RWPE1 (cell line): ENCODE measurements around the gene CSNK1G2.

Experiments used
- CTCF ChIA-PET: fragments of 350-600 bp; sonication (Branson Sonifier 250); formaldehyde crosslinking; extraction: SDS; loops from one replicate; lab custom pipeline; 2021; lab: Yijun Ruan, JAX
- POLR2A ChIA-PET: fragments of 400-600 bp; formaldehyde crosslinking; extraction: SDS; loops from one replicate; lab custom pipeline; 2020; ENCODE audit warnings: antibody characterized with exemption; ENCODE audit not compliant: low non-redundant PET; lab: Yijun Ruan, JAX
- DNase-seq: peaks from one replicate; pipeline ENCODE4 v3.0.0; 2012; ENCODE audit warnings: low spot score
- H3K27ac ChIP-seq: fragments of 450-650 bp; 2 replicates; pipeline ENCODE4 v1.5.1; 2017
- TF ChIP-seq, protein P1 (sequence below): fragments of 450-650 bp; conservative IDR thresholded peaks from 2 replicates; pipeline ENCODE4 v1.5.1; 2017; ENCODE audit warnings: low read depth, mild to moderate bottlenecking

Gene CSNK1G2

GRCh38 chr19:2003874-2004273 lies 62.9 kb downstream of the CSNK1G2 start:
- H3K27ac ChIP-seq = no peak overlapping the region
- ChIA-PET POLR2A (no interaction called here), CTCF (interaction anchor here (0.7 kb wide), 1 partner anchor 53 kb away, joined by 4 read pairs; no protein-coding TSS in a partner anchor)
- DNase-seq = no peak
- TF ChIP-seq, protein P1, sequence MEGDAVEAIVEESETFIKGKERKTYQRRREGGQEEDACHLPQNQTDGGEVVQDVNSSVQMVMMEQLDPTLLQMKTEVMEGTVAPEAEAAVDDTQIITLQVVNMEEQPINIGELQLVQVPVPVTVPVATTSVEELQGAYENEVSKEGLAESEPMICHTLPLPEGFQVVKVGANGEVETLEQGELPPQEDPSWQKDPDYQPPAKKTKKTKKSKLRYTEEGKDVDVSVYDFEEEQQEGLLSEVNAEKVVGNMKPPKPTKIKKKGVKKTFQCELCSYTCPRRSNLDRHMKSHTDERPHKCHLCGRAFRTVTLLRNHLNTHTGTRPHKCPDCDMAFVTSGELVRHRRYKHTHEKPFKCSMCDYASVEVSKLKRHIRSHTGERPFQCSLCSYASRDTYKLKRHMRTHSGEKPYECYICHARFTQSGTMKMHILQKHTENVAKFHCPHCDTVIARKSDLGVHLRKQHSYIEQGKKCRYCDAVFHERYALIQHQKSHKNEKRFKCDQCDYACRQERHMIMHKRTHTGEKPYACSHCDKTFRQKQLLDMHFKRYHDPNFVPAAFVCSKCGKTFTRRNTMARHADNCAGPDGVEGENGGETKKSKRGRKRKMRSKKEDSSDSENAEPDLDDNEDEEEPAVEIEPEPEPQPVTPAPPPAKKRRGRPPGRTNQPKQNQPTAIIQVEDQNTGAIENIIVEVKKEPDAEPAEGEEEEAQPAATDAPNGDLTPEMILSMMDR = no peak

DNA sequence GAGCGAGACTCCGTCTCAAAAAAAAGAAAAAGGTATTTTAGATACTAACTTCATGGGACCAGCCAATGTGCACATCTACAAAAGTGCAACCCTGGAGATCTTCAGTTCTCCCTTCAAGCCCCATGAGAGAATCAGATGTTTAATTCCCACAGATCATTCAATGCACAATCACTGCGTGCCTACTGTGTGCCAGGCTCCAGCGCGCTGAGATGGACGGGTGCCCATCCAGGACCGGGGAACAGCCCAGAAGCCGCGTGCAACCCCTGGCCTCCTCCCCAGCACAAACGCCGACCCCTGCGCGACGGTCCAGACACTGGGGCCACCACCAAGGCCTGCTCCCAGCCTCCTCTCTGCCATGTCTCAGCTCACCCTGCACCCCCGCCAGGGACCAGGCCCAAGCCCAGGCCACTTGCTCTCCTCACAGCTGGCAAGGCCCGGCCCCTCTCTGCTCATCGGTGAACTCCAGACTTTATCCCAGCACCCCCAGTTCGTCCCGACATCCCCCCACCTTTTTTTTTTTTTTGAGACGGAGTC lies 69.2 kb downstream of the CSNK1G2 start:
- DNase-seq = no peak
- POLR2A ChIA-PET = no interaction called here
- CTCF ChIA-PET = interaction anchor here (0.6 kb wide), 1 partner anchor 75 kb away, joined by 6 read pairs; no protein-coding TSS in a partner anchor
- TF ChIP-seq, protein P1 = no peak
- H3K27ac ChIP-seq = no peak overlapping the region

DNA sequence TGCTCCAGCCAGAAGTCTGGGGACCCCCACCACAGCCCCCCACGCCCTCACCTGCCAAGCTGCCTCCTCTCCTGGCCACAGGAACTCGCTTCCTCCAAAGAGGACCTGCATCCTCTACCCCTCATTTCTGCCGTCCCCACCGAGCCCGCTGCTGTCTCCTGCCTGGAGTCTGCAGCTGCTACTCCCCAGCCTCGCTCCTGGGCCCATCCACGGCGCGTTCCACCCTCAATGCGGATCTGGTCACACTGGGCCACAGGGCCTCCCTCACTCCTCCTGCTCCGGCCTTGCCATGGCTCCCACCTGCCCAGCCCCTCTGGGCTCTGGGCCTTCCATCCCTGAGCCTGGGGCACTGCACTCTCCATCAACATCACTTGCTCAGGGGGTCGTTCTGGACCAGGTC lies 70.2 kb downstream of the CSNK1G2 start:
- DNase-seq = no peak
- POLR2A ChIA-PET = no interaction called here
- peak overlapping the region; percentile 36; the same call in 1 of the 2 replicates for H3K27ac ChIP-seq
- TF ChIP-seq, protein P1 = no peak
- CTCF ChIA-PET = interaction anchor here (0.6 kb wide), 2 partner anchors 32 to 60 kb away, joined by 3 read pairs; no protein-coding TSS in a partner anchor

- CTCF ChIA-PET = interaction anchor here (0.6 kb wide), 1 partner anchor 70 kb away, joined by 3 read pairs; no protein-coding TSS in a partner anchor
- POLR2A ChIA-PET = no interaction called here
- no peak for DNase-seq
- TF ChIP-seq, protein P1 = no peak
- H3K27ac ChIP-seq = peak overlapping the region; percentile 36
Observed at GRCh38 chr19:2012941-2013682, 72.1 kb downstream of the CSNK1G2 start.

GRCh38 chr19:2013683-2013961 lies 72.7 kb downstream of the CSNK1G2 start:
- TF ChIP-seq, protein P1 = no peak
- no peak for DNase-seq
- ChIA-PET CTCF (no interaction called here), POLR2A (no interaction called here)
- H3K27ac ChIP-seq = peak overlapping the region; percentile 36

DNA sequence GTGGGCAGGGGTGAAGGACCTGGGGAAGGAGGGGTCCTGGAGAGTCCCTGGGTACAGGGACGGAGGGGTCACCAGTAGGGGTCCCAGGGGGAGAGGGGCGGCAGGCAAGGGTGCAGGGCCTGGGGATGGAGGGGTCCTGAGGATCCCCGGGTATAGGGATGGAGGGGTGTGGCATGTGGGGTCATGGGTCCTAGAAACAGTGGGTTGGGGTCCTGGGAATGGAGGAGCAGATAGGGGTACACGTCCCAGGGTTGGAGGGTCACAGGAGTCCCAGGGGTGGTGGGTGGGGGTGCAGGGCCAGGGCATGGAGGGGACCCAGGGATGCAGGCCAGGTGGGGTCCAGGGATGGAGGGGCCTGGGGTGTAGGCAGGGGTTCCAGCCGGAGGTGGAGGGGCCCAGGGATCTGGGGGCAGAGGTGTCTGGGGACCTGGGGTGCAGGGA lies 73.2 kb downstream of the CSNK1G2 start:
- H3K27ac ChIP-seq = peak overlapping the region; percentile 78
- no peak for DNase-seq
- ChIA-PET CTCF (no interaction called here), POLR2A (no interaction called here)
- TF ChIP-seq, protein P1 = no peak
